ENCODE results near the gene BNC2.

The BNC2 gene

GRCh38 chr9:16654596-16655126 lies 215.8 kb downstream of the BNC2 start:
- TF ChIP-seq NFRKB (IDR thresholded peaks at IDR 0.05) = no peak
- no peak for TF ChIP-seq ARNT (IDR thresholded peaks at IDR 0.05)
- POLR2A ChIA-PET = no interaction called here
- no peak for DNase-seq (ENCODE audit: extremely low spot score)
- CTCF ChIA-PET = no interaction called here

GRCh38 chr9:16653491-16654399 lies 216.7 kb downstream of the BNC2 start:
- DNase-seq (ENCODE audit: extremely low spot score) = peak; percentile 10
- ChIA-PET CTCF (no interaction called here), POLR2A (no interaction called here)
- TF ChIP-seq NFRKB (IDR thresholded peaks at IDR 0.05) = no peak
- TF ChIP-seq ELF4 (IDR thresholded peaks at IDR 0.05) = no peak
- no peak for TF ChIP-seq SP1 (IDR thresholded peaks at IDR 0.05)
- TF ChIP-seq PKNOX1 (IDR thresholded peaks at IDR 0.05) = peak; percentile 88

GRCh38 chr9:16652582-16652981 lies 217.9 kb downstream of the BNC2 start:
- ChIA-PET POLR2A (no interaction called here), CTCF (no interaction called here)
- no peak for DNase-seq (ENCODE audit: extremely low spot score)
- TF ChIP-seq LEF1 (IDR thresholded peaks at IDR 0.05; ENCODE audit: borderline replicate concordance) (no peak), NFRKB (IDR thresholded peaks at IDR 0.05) (no peak), SP1 (IDR thresholded peaks at IDR 0.05) (no peak), SUZ12 (IDR thresholded peaks at IDR 0.05) (no peak), CTBP1 (IDR thresholded peaks at IDR 0.05; ENCODE audit: borderline replicate concordance) (no peak), HDGF (IDR thresholded peaks at IDR 0.05; ENCODE audit: borderline replicate concordance) (no peak), L3MBTL2 (conservative IDR thresholded peaks at IDR 0.05) (no peak), ZNF384 (IDR thresholded peaks at IDR 0.05) (no peak)

GRCh38 chr9:16651446-16651964 lies 219.0 kb downstream of the BNC2 start:
- peak; percentile 89 for TF ChIP-seq PKNOX1 (IDR thresholded peaks at IDR 0.05)
- no peak for TF ChIP-seq FOXM1 (IDR thresholded peaks at IDR 0.05; ENCODE audit: borderline replicate concordance)
- peak; percentile 45; the same call in 1 of the 2 replicates for TF ChIP-seq CTBP1 (IDR thresholded peaks at IDR 0.05; ENCODE audit: borderline replicate concordance)
- no peak for DNase-seq (ENCODE audit: extremely low spot score)
- POLR2A ChIA-PET = interaction anchor here (1.0 kb wide), 1 partner anchor 76 kb away, joined by 3 read pairs; no protein-coding TSS in a partner anchor
- CTCF ChIA-PET = no interaction called here

GRCh38 chr9:16645970-16646369 lies 224.5 kb downstream of the BNC2 start:
- POLR2A ChIA-PET = no interaction called here
- TF ChIP-seq ZNF384 (IDR thresholded peaks at IDR 0.05) (no peak), FOXK2 (IDR thresholded peaks at IDR 0.05) (no peak), NFRKB (IDR thresholded peaks at IDR 0.05) (no peak), SUZ12 (IDR thresholded peaks at IDR 0.05) (no peak), PKNOX1 (IDR thresholded peaks at IDR 0.05) (no peak)
- CTCF ChIA-PET = no interaction called here
- DNase-seq (ENCODE audit: extremely low spot score) = no peak

- CTCF ChIA-PET = no interaction called here
- no peak for DNase-seq (ENCODE audit: extremely low spot score)
- TF ChIP-seq NFRKB (IDR thresholded peaks at IDR 0.05) = no peak
- no peak for TF ChIP-seq FOXA1 (IDR thresholded peaks at IDR 0.05)
- TF ChIP-seq SUZ12 (IDR thresholded peaks at IDR 0.05) = no peak
- POLR2A ChIA-PET = no interaction called here
These were observed 227.9 kb downstream of the BNC2 start for GRCh38 chr9:16642421-16643109.

- peak; percentile 7 for DNase-seq (ENCODE audit: extremely low spot score)
- ChIA-PET CTCF (interaction anchor here (1.0 kb wide), 1 partner anchor 40 kb away, joined by 4 read pairs; no protein-coding TSS in a partner anchor), POLR2A (no interaction called here)
- no peak for TF ChIP-seq ZNF384 (IDR thresholded peaks at IDR 0.05)
- no peak for TF ChIP-seq FOXK2 (IDR thresholded peaks at IDR 0.05)
- TF ChIP-seq L3MBTL2 (conservative IDR thresholded peaks at IDR 0.05) = no peak
- TF ChIP-seq FOXM1 (IDR thresholded peaks at IDR 0.05; ENCODE audit: borderline replicate concordance) = no peak
- TF ChIP-seq CTBP1 (IDR thresholded peaks at IDR 0.05; ENCODE audit: borderline replicate concordance) = no peak
These were observed 229.8 kb downstream of the BNC2 start for GRCh38 chr9:16640649-16641048.
